GM19023 (cell line): ENCODE measurements around the gene PRDM11.
"Not testable (repeated sequence)": the region's sequence is repeated elsewhere in the genome, so short reads cannot be mapped to it uniquely, and the experiment has no call there.

ENCODE experiments used
- ATAC-seq: cut with Tn5 transposase; IDR thresholded peaks from one replicate; pipeline ENCODE4 v1.9.1; 2021; ENCODE audit warnings: mild to moderate bottlenecking, moderate library complexity; ENCODE audit not compliant: unreplicated experiment

PRDM11 gene

GRCh38 chr11:45229401-45230020 lies 83.1 kb downstream of the PRDM11 start:
- no peak for ATAC-seq

GRCh38 chr11:45232341-45233080 lies 86.1 kb downstream of the PRDM11 start:
- ATAC-seq, result no peak

GRCh38 chr11:45233121-45233803 lies 86.8 kb downstream of the PRDM11 start:
- peak; percentile 85 for ATAC-seq

GRCh38 chr11:45233804-45234170 lies 87.3 kb downstream of the PRDM11 start:
- no peak for ATAC-seq

GRCh38 chr11:45234306-45235006 lies 88.0 kb downstream of the PRDM11 start:
- ATAC-seq, result no peak

- no peak for ATAC-seq
These were observed 91.4 kb downstream of the PRDM11 start for GRCh38 chr11:45237711-45238315.

- ATAC-seq, result no peak
These were observed 92.3 kb downstream of the PRDM11 start for GRCh38 chr11:45238724-45239123.

- ATAC-seq, result no peak
These were observed 93.3 kb downstream of the PRDM11 start for GRCh38 chr11:45239733-45240132.

GRCh38 chr11:45243967-45244366 lies 97.5 kb downstream of the PRDM11 start:
- ATAC-seq, result no peak

- no peak for ATAC-seq
These were observed 99.0 kb downstream of the PRDM11 start for GRCh38 chr11:45245218-45246045.

- no peak for ATAC-seq
These were observed 99.8 kb downstream of the PRDM11 start for GRCh38 chr11:45246241-45246640.

GRCh38 chr11:45247433-45247832 lies 101.0 kb downstream of the PRDM11 start:
- ATAC-seq, result no peak

- no peak for ATAC-seq
These were observed 102.1 kb downstream of the PRDM11 start for GRCh38 chr11:45248501-45249011.

GRCh38 chr11:45249372-45249771 lies 102.9 kb downstream of the PRDM11 start:
- not testable (repeated sequence) for ATAC-seq

GRCh38 chr11:45250035-45250718 lies 103.7 kb downstream of the PRDM11 start:
- ATAC-seq, result no peak

- no peak for ATAC-seq
These were observed 105.9 kb downstream of the PRDM11 start for GRCh38 chr11:45252134-45252856.

GRCh38 chr11:45252877-45253276 lies 106.4 kb downstream of the PRDM11 start:
- ATAC-seq, result no peak

- ATAC-seq, result no peak
These were observed 107.2 kb downstream of the PRDM11 start for GRCh38 chr11:45253640-45254039.

GRCh38 chr11:45254070-45254469 lies 107.6 kb downstream of the PRDM11 start:
- no peak for ATAC-seq
